OCI-LY1 (cell line): Measurements from ENCODE around the gene DGKG.

Source experiments
- EZH2 ChIP-seq: fragments of 200-600 bp; sonication (generic), shearing (Covaris generic); IDR thresholded peaks from 2 replicates; pipeline ENCODE4 v1.8.0; 2017; ENCODE audit warnings: borderline replicate concordance, mixed run types, mild to moderate bottlenecking, antibody characterized with exemption, low read length, moderate library complexity, mixed read lengths
- TF ChIP-seq, protein P1 (sequence below): fragments of 200-600 bp; sonication (generic), shearing (Covaris generic); IDR thresholded peaks from 2 replicates; pipeline ENCODE4 v1.5.1; 2017; ENCODE audit warnings: mild to moderate bottlenecking, antibody characterized with exemption, low read length, moderate library complexity, mixed read lengths

- TF ChIP-seq, protein P1, sequence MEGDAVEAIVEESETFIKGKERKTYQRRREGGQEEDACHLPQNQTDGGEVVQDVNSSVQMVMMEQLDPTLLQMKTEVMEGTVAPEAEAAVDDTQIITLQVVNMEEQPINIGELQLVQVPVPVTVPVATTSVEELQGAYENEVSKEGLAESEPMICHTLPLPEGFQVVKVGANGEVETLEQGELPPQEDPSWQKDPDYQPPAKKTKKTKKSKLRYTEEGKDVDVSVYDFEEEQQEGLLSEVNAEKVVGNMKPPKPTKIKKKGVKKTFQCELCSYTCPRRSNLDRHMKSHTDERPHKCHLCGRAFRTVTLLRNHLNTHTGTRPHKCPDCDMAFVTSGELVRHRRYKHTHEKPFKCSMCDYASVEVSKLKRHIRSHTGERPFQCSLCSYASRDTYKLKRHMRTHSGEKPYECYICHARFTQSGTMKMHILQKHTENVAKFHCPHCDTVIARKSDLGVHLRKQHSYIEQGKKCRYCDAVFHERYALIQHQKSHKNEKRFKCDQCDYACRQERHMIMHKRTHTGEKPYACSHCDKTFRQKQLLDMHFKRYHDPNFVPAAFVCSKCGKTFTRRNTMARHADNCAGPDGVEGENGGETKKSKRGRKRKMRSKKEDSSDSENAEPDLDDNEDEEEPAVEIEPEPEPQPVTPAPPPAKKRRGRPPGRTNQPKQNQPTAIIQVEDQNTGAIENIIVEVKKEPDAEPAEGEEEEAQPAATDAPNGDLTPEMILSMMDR = no peak
- no peak for TF ChIP-seq EZH2
Measured at GRCh38 chr3:186123012-186123411, 239.0 kb downstream of the DGKG start.
